GM21576 (cell line): ENCODE results near the gene PCED1B.
A peak's percentile ranks its signal among the peaks of the same experiment; 100 is the strongest.

Experiments
- ATAC-seq: cut with Tn5 transposase; IDR thresholded peaks from one replicate; pipeline ENCODE4 v1.9.1; 2021; ENCODE audit warnings: mild to moderate bottlenecking, moderate library complexity; ENCODE audit not compliant: unreplicated experiment

The PCED1B gene

GRCh38 chr12:47067771-47068431 is 11.5 kb upstream of the PCED1B start:
- no peak for ATAC-seq

DNA sequence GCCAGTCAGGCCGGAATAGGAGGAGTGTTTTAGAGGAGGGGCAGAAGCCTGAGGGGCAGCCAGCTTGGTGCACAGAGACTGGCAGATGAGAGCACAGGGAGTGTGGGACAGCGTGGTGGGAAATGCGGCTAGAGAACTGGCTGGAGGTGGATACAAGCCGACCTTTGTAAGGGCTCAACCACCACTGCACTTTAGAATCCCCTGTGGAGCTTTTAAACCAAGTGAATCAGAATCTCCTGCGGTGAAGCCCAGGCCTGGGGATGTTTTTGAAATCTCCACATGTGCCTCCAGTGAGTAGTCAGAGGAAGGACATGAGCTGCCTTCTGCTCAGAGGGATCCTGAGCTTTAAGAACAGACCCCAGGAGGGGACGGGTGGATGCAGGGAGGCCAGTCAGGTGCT is 10.9 kb upstream of the PCED1B start:
- no peak for ATAC-seq

- ATAC-seq: no peak
These were observed 9.1 kb upstream of the PCED1B start for GRCh38 chr12:47070310-47070709.

GRCh38 chr12:47071241-47071852 is 8.1 kb upstream of the PCED1B start:
- ATAC-seq: no peak

DNA sequence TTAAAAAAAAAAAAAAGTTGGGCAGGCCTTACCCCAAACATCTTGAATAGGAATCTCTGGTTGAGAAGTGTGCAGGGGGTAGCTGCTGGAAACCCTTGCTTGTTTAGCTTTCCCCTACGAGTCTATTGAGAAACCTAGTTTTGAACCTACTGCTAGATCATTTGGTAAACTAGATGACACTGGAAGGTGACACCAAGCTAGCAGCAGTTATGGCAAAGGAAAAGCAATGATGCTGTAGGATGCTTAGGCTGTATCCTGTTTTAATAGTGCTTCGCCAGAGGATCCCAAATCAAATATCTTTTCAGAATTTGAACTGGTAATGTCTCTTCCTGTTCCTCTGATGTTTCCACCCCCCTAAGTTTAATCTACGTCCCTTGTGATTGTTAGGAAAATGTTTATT is 5.5 kb upstream of the PCED1B start:
- ATAC-seq: no peak

- ATAC-seq: no peak
These were observed 4.7 kb upstream of the PCED1B start for GRCh38 chr12:47074757-47075156.

- no peak for ATAC-seq
These were observed 4.0 kb upstream of the PCED1B start for GRCh38 chr12:47075192-47076084.

- no peak for ATAC-seq
These were observed 2.0 kb upstream of the PCED1B start for GRCh38 chr12:47077206-47078085.

- ATAC-seq: no peak
These were observed 1.4 kb upstream of the PCED1B start for GRCh38 chr12:47078086-47078395.

DNA sequence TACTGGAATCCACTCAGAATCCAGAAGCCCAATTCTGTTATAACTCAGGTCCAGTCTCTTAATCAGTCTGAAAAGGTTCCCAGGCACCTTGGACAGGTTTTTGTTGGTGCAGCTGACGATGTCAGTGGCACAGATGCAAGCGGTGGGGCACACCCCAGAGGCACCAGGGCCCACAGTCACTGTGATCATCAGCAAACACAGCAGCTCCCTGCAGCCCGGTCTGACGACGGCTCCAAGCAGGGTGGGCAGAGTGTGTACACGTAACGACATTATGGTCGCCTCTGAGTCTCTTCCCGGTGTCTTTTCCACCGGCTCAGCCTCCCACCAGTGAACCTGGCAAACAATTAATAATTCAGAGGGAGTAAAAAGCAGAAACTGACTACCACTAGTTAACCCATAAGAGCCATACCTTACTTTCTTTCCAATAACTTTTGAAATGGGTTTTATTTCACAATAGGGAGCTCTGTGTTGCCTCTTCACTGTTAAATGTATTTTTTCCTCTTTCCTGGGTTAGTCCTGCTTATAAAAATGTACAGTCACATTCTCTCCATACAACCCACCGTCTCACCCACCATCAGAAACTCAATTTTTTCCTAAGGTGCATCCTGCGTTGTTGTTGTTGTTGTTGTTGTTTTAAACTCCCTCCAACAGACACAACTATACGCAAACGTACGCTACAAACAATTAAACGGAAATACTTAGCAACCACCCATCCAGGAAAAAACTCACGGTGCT is 521 bp upstream of the PCED1B start:
- ATAC-seq: no peak

GRCh38 chr12:47079981-47080724 is 732 bp downstream of the PCED1B start:
- no peak for ATAC-seq

GRCh38 chr12:47080725-47081502 is 1.5 kb downstream of the PCED1B start:
- ATAC-seq: no peak

GRCh38 chr12:47082283-47082682 is 2.9 kb downstream of the PCED1B start:
- ATAC-seq: no peak

DNA sequence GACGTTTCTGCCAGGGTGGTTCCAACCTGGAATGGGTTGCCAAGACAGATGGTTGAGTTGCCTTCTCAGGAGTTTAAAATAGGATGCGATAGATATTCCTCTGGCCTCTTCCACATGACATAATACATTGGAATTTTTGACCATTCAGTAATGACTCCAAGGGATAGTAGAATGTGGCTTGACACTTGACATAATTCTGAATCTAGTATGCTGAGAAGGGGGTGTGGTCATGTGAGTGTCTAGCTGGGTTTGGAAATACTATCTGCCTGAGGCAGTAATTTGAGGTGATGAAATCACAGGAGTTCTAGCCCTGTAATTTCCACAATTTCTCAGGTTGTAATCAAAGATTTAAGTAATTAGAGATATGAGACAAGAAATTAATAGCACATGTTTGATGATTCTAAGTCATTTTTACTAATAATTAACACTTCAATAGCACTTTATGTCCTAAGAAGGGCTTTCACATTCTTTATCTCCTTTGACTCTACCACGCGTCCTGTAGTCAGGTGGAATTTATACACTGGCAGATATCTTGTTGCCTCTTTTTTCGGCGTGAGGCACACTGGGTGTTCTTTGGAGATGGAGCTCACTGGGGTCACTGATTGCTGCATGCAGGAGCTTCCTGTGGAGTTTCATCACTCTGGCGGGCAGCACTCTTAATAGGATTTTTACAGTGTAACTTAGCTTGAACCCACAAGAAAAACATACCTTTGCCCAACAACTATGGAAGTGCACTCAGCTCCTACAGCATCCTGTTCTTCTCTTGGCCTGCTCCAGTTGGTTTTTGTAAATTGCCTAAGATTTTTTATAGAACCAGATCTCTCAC is 3.6 kb downstream of the PCED1B start:
- ATAC-seq: no peak

- ATAC-seq: no peak
These were observed 4.8 kb downstream of the PCED1B start for GRCh38 chr12:47084172-47084571.

DNA sequence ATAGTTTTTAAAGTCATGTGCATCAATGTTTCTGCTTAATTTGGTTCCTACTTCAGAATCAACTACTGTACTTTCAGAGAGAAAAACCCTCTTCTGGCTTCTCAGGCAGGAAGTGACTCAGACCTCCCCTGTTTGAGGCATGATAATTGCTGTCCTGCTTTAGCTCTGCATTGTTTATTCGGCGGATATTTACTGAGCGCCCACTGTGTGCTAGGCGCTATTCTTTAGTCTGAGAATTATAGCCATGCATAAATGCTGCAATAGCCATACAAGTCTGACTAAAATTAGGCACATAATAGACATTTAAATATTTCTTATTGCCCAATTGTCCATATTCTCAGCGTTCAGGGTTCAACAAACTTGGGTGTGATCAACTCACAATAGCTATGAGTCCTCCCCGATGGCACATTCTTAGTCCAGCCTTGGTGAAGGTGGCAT is 6.4 kb downstream of the PCED1B start:
- ATAC-seq: peak; percentile 63

DNA sequence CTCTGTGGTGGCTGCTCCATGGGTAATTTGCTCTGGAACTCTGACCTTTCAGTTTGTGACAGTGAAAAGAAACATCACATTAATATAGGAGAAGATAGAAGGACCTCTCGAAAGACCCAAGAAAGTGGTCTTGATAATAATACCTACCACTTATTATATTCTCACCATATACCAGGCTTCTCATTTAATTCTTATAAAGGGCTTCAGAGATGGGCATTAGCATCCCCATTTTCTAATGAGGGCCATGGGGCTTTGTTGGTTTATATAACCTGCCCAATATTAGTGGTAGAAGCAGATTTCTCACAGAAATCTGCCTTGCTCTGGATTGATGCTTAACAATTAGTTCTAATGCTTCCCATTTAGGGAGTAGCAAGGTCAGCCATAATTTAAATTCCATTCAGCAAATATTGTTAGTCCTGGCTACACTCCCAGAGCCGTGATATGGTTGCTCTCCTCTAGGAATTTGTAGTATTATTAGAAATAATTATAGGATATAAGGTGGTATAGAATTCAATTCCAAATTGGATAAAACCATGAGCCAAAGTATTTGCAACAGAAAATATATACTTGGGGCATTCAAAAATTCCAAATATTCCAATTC is 7.8 kb downstream of the PCED1B start:
- no peak for ATAC-seq
